ENCODE measurements around the gene CCDC51. TPM values are rescaled to one million over a fixed set of nuclear protein-coding genes. Genes with fewer than 3 reads are reported as not detected.
A peak's percentile ranks its signal among the peaks of the same experiment; 100 is the strongest.

The CCDC51 gene
- polyA plus RNA-seq, 1 donor (not counting 4 experiments of a cell fraction or from before 2014, with no cell fraction given), result 27.9 TPM

GRCh38 chr3:48466386-48467109 lies 26.6 kb upstream of the CCDC51 start:
- TF ChIP-seq CTCF (optimal IDR thresholded peaks at IDR 0.05 in 1 of 3, IDR thresholded peaks at IDR 0.05 in 1 of 3, conservative IDR thresholded peaks at IDR 0.05 in 1 of 3; ENCODE audit: extremely low read depth in 1 of 3, insufficient read depth in 2 of 3, low read length in 3 of 3) (no peak), EZH2 (IDR thresholded peaks at IDR 0.05; ENCODE audit: low read length) (no peak)
- H3K79me2 ChIP-seq (ENCODE audit: control insufficient read depth, insufficient read depth, low read length), result peaks cover 44% of the 10 kb centered on the region
- dilution Hi-C loops (cut with MboI; ENCODE audit: extremely low pct_ligation_motif_present, low sequenced_read_pairs), result no loop called here

GRCh38 chr3:48465531-48466378 lies 25.8 kb upstream of the CCDC51 start:
- H3K4me3 ChIP-seq (ENCODE audit: control insufficient read depth in 2 of 3, extremely low read depth in 1 of 3, insufficient read depth in 2 of 3, low read depth in 1 of 3, low read length in 3 of 3), result peak overlapping the region; percentile 35 to 64 (median 56)
- FAIRE-seq, result peak; percentile 89
- TF ChIP-seq CTCF (optimal IDR thresholded peaks at IDR 0.05 in 1 of 3, IDR thresholded peaks at IDR 0.05 in 1 of 3, conservative IDR thresholded peaks at IDR 0.05 in 1 of 3; ENCODE audit: extremely low read depth in 1 of 3, insufficient read depth in 2 of 3, low read length in 3 of 3) (peak in 2 of 3 experiments; percentile 55 to 62), EZH2 (IDR thresholded peaks at IDR 0.05; ENCODE audit: low read length) (no peak)

More at GRCh38 chr3:48466386-48467109, 26.6 kb upstream of the CCDC51 start:
- Histone ChIP-seq H3K4me2 (ENCODE audit: control insufficient read depth, extremely low read depth, insufficient read depth, low read depth, low read length) (peak overlapping the region; percentile 63), H3K27ac (ENCODE audit: control insufficient read depth, insufficient read depth, low read length) (peak overlapping the region; percentile 98), H2AFZ (ENCODE audit: control insufficient read depth, low read length) (peak overlapping the region; percentile 38), H3K9ac (ENCODE audit: control insufficient read depth, extremely low read depth, insufficient read depth, low read length) (peak overlapping the region; percentile 93), H3K27me3 (ENCODE audit: control insufficient read depth, extremely low read depth, insufficient read depth, low read length) (no peaks in the 10 kb centered on the region), H4K20me1 (ENCODE audit: control insufficient read depth, extremely low read depth, insufficient read depth, low read length) (no peaks in the 10 kb centered on the region), H3K4me1 (ENCODE audit: control insufficient read depth, extremely low read depth, insufficient read depth, low read length) (peaks cover 34% of the 10 kb centered on the region), H3K4me3 (ENCODE audit: control insufficient read depth in 2 of 3, extremely low read depth in 1 of 3, insufficient read depth in 2 of 3, low read depth in 1 of 3, low read length in 3 of 3) (peak overlapping the region; percentile 35 to 64 (median 56)), H3K36me3 (ENCODE audit: control insufficient read depth in 2 of 2, extremely low read depth in 1 of 2, insufficient read depth in 2 of 2, low read length in 2 of 2) (peaks cover 8 to 27% of the 10 kb centered on the region in 2 experiments), H3K9me3 (ENCODE audit: control insufficient read depth, low read depth, low read length) (no peaks in the 10 kb centered on the region), H3K9me1 (ENCODE audit: control insufficient read depth, extremely low read depth, insufficient read depth, low read length) (no peaks in the 10 kb centered on the region)
- DNase-seq (ENCODE audit: low read depth, low spot score) (no peak), FAIRE-seq (no peak)

More at GRCh38 chr3:48465531-48466378, 25.8 kb upstream of the CCDC51 start:
- dilution Hi-C loops (cut with MboI; ENCODE audit: extremely low pct_ligation_motif_present, low sequenced_read_pairs), result no loop called here
- DNase-seq (ENCODE audit: low read depth, low spot score), result peak; percentile 95
- H3K36me3 ChIP-seq (ENCODE audit: control insufficient read depth in 2 of 2, extremely low read depth in 1 of 2, insufficient read depth in 2 of 2, low read length in 2 of 2), result peaks cover 11 to 35% of the 10 kb centered on the region in 2 experiments
- peak overlapping the region; percentile 93 for H3K9ac ChIP-seq (ENCODE audit: control insufficient read depth, extremely low read depth, insufficient read depth, low read length)
- H3K9me1 ChIP-seq (ENCODE audit: control insufficient read depth, extremely low read depth, insufficient read depth, low read length), result no peaks in the 10 kb centered on the region
- H3K4me2 ChIP-seq (ENCODE audit: control insufficient read depth, extremely low read depth, insufficient read depth, low read depth, low read length), result peak overlapping the region; percentile 63
- peak overlapping the region; percentile 38 for H2AFZ ChIP-seq (ENCODE audit: control insufficient read depth, low read length)
- H3K4me1 ChIP-seq (ENCODE audit: control insufficient read depth, extremely low read depth, insufficient read depth, low read length), result peaks cover 31% of the 10 kb centered on the region
- peaks cover 40% of the 10 kb centered on the region for H3K79me2 ChIP-seq (ENCODE audit: control insufficient read depth, insufficient read depth, low read length)
- H3K9me3 ChIP-seq (ENCODE audit: control insufficient read depth, low read depth, low read length), result no peaks in the 10 kb centered on the region
- peak overlapping the region; percentile 98 for H3K27ac ChIP-seq (ENCODE audit: control insufficient read depth, insufficient read depth, low read length)
- H4K20me1 ChIP-seq (ENCODE audit: control insufficient read depth, extremely low read depth, insufficient read depth, low read length), result no peaks in the 10 kb centered on the region
- no peaks in the 10 kb centered on the region for H3K27me3 ChIP-seq (ENCODE audit: control insufficient read depth, extremely low read depth, insufficient read depth, low read length)

All from keratinocyte (primary cell).